Keratinocyte (primary cell): Measurements from ENCODE around the gene MYADML2. TPM values are rescaled to one million over a fixed set of nuclear protein-coding genes. Genes with fewer than 3 reads are reported as not detected.
"Not testable (repeated sequence)": the region's sequence is repeated elsewhere in the genome, so short reads cannot be mapped to it uniquely, and the experiment has no call there.

Experiments
- DNase-seq: peaks from one replicate; pipeline ENCODE4 v3.0.0-alpha.2; 2011; ENCODE audit warnings: low read depth, missing footprints, low spot score
- FAIRE-seq: peaks from 2 replicates; lab custom pipeline; 2011; peaks lifted over from hg19 to GRCh38; lab: Jason Lieb, UNC
- H2AFZ ChIP-seq: 2 replicates; pipeline ENCODE4 v1.6.0; 2012; ENCODE audit warnings: low read length, control low read depth, inconsistent platforms; ENCODE audit not compliant: control insufficient read depth
- H3K27ac ChIP-seq: 2 replicates; pipeline ENCODE4 v1.5.1; 2011; ENCODE audit warnings: low read length; ENCODE audit not compliant: control insufficient read depth, insufficient read depth
- H3K27me3 ChIP-seq: 3 replicates; pipeline ENCODE4 v1.6.0; 2011; ENCODE audit warnings: low read length; ENCODE audit not compliant: control insufficient read depth, insufficient read depth; ENCODE audit errors: extremely low read depth
- H3K36me3 ChIP-seq, 2 experiments: 2 replicates in 1 of 2; 3 replicates in 1 of 2; pipeline ENCODE4 v1.5.1; 2011; ENCODE audit warnings: low read length in 2 of 2, mild to moderate bottlenecking in 1 of 2; ENCODE audit not compliant: control insufficient read depth in 2 of 2, insufficient read depth in 2 of 2; ENCODE audit errors: extremely low read depth in 1 of 2
- H3K4me1 ChIP-seq: 3 replicates; pipeline ENCODE4 v1.5.1; 2011; ENCODE audit warnings: low read length; ENCODE audit not compliant: control insufficient read depth, insufficient read depth; ENCODE audit errors: extremely low read depth
- H3K4me2 ChIP-seq: 3 replicates; pipeline ENCODE4 v1.6.0; 2011; ENCODE audit warnings: low read depth, low read length; ENCODE audit not compliant: control insufficient read depth, insufficient read depth; ENCODE audit errors: extremely low read depth
- H3K4me3 ChIP-seq, 3 experiments: fragments of 200-600 bp in 1 of 3; sonication (generic) in 1 of 3; 2 replicates in 2 of 3; 3 replicates in 1 of 3; pipeline ENCODE4 v1.5.1; 2011 to 2016; ENCODE audit warnings: low read length in 3 of 3, mild to moderate bottlenecking in 3 of 3, control low read depth in 2 of 3, inconsistent platforms in 1 of 3, low read depth in 1 of 3, mixed read lengths in 1 of 3, mixed run types in 1 of 3, moderate library complexity in 1 of 3; ENCODE audit not compliant: control insufficient read depth in 2 of 3, insufficient read depth in 2 of 3; ENCODE audit errors: extremely low read depth in 1 of 3
- H3K79me2 ChIP-seq: 2 replicates; pipeline ENCODE4 v1.6.0; 2012; ENCODE audit warnings: low read length; ENCODE audit not compliant: control insufficient read depth, insufficient read depth
- H3K9ac ChIP-seq: 3 replicates; pipeline ENCODE4 v1.6.0; 2011; ENCODE audit warnings: low read length; ENCODE audit not compliant: control insufficient read depth, insufficient read depth; ENCODE audit errors: extremely low read depth
- H3K9me1 ChIP-seq: 3 replicates; pipeline ENCODE4 v1.6.0; 2011; ENCODE audit warnings: low read length; ENCODE audit not compliant: control insufficient read depth, insufficient read depth; ENCODE audit errors: extremely low read depth
- H3K9me3 ChIP-seq: 2 replicates; pipeline ENCODE4 v1.5.1; 2012; ENCODE audit warnings: low read depth, low read length; ENCODE audit not compliant: control insufficient read depth
- H4K20me1 ChIP-seq: 3 replicates; pipeline ENCODE4 v1.6.0; 2011; ENCODE audit warnings: low read length; ENCODE audit not compliant: control insufficient read depth, insufficient read depth; ENCODE audit errors: extremely low read depth
- EZH2 ChIP-seq: IDR thresholded peaks from one replicate; pipeline ENCODE4 v1.6.1; 2012; ENCODE audit warnings: inconsistent platforms, mild to moderate bottlenecking, low read length, moderate library complexity
- dilution Hi-C: fragments of 300-500 bp; cut with MboI; formaldehyde crosslinking; loops from one replicate; pipeline ENCODE4 v1.7.0; 2020; ENCODE audit warnings: low sequenced_read_pairs; ENCODE audit not compliant: extremely low pct_ligation_motif_present
- polyA plus RNA-seq, 5 experiments: library from polyadenylated mRNA; depleted of rRNA in 3 of 5; stranded (reverse) in 3 of 5; stranded (forward) in 1 of 5; unstranded in 1 of 5; fragments of >200 nt; gene quantifications; 1 replicate in 1 of 5; 2 replicates in 3 of 5; 3 replicates in 1 of 5; pipeline versions ENCODE4 v1.2.1 to v1.2.3, GENCODE V29; 2011 to 2012; ENCODE audit warnings: missing spikeins in 2 of 5, low read depth in 1 of 5, low replicate concordance in 1 of 5
- TF ChIP-seq, protein P1 (sequence below), 3 experiments: IDR thresholded peaks in 1 of 3; conservative IDR thresholded peaks in 1 of 3; optimal IDR thresholded peaks in 1 of 3; 2 replicates in 2 of 3; 3 replicates in 1 of 3; pipeline versions ENCODE3 to v1.5.1; 2011; ENCODE audit warnings: low read length in 3 of 3, mild to moderate bottlenecking in 3 of 3, moderate library complexity in 2 of 3, control low read depth in 1 of 3, inconsistent platforms in 1 of 3; ENCODE audit not compliant: insufficient read depth in 2 of 3; ENCODE audit errors: extremely low read depth in 1 of 3

MYADML2 gene
- polyA plus RNA-seq, 1 donor (not counting 4 experiments of a cell fraction or from before 2014, with no cell fraction given): not detected

GRCh38 chr17:81954131-81955057 lies 7.4 kb upstream of the MYADML2 start:
- Histone ChIP-seq H4K20me1 (no peaks in the 10 kb centered on the region), H3K4me1 (no peaks in the 10 kb centered on the region), H3K27me3 (peaks cover 31% of the 10 kb centered on the region), H3K27ac (no peak overlapping the region), H3K79me2 (no peaks in the 10 kb centered on the region), H2AFZ (no peak overlapping the region), H3K4me2 (no peak overlapping the region), H3K9ac (no peak overlapping the region), H3K9me1 (no peaks in the 10 kb centered on the region), H3K4me3 (no peak overlapping the region), H3K9me3 (no peaks in the 10 kb centered on the region), H3K36me3 (no peaks in the 10 kb centered on the region)
- dilution Hi-C loops: no loop called here
- no peak for FAIRE-seq
- TF ChIP-seq, protein P1, sequence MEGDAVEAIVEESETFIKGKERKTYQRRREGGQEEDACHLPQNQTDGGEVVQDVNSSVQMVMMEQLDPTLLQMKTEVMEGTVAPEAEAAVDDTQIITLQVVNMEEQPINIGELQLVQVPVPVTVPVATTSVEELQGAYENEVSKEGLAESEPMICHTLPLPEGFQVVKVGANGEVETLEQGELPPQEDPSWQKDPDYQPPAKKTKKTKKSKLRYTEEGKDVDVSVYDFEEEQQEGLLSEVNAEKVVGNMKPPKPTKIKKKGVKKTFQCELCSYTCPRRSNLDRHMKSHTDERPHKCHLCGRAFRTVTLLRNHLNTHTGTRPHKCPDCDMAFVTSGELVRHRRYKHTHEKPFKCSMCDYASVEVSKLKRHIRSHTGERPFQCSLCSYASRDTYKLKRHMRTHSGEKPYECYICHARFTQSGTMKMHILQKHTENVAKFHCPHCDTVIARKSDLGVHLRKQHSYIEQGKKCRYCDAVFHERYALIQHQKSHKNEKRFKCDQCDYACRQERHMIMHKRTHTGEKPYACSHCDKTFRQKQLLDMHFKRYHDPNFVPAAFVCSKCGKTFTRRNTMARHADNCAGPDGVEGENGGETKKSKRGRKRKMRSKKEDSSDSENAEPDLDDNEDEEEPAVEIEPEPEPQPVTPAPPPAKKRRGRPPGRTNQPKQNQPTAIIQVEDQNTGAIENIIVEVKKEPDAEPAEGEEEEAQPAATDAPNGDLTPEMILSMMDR (optimal IDR thresholded peaks at IDR 0.05 in 1 of 3, IDR thresholded peaks at IDR 0.05 in 1 of 3, conservative IDR thresholded peaks at IDR 0.05 in 1 of 3; ENCODE audit: extremely low read depth in 1 of 3, insufficient read depth in 2 of 3, low read length in 3 of 3): no peak
- TF ChIP-seq EZH2: no peak
- DNase-seq: no peak

DNA sequence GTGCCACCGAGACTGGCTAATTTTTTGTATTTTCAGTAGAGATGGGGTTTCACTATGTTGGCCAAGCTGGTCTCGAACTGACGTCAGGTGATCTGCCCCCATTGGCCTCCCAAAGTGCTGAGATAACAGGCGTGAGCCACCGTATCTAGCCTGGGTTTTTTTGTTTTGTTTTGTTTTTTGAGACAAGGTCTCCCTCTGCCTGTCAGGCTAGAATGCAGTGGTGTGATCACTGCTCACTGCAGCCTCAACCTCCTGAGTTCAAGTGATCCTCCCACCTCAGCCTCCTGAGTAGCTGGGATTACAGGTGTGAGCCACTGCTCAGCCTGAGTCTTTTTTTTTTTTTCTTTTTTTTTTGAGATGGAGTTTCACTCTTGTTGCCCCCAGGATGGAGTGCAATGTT lies 6.4 kb upstream of the MYADML2 start:
- H3K4me3 ChIP-seq, H3K79me2 ChIP-seq, DNase-seq, H3K36me3 ChIP-seq, H3K9ac ChIP-seq, H2AFZ ChIP-seq, FAIRE-seq, H3K9me1 ChIP-seq, H4K20me1 ChIP-seq, H3K27ac ChIP-seq, dilution Hi-C loops, H3K9me3 ChIP-seq, H3K4me2 ChIP-seq, H3K4me1 ChIP-seq: not testable (repeated sequence)
- peaks cover 22% of the 10 kb centered on the region for H3K27me3 ChIP-seq
